Body of pancreas (tissue), 4 donors: Measurements from ENCODE around the gene GHRHR.

Source experiments
- POLR2A ChIP-seq, 3 donors: fragments of 450-650 bp; IDR thresholded peaks; one replicate each; pipeline ENCODE4 v1.6.1; 2016; ENCODE audit warnings: antibody characterized with exemption in 3 of 3, mild to moderate bottlenecking in 2 of 3
- TF ChIP-seq, protein P1 (sequence below), 7 experiments: fragments of 450-650 bp in 4 of 7; fragments of 200-600 bp in 3 of 7; sonication (generic) in 3 of 7; IDR thresholded peaks; one replicate each; pipeline ENCODE4 v1.5.1; 2016 to 2019; ENCODE audit warnings: antibody characterized with exemption in 7 of 7

DNA sequence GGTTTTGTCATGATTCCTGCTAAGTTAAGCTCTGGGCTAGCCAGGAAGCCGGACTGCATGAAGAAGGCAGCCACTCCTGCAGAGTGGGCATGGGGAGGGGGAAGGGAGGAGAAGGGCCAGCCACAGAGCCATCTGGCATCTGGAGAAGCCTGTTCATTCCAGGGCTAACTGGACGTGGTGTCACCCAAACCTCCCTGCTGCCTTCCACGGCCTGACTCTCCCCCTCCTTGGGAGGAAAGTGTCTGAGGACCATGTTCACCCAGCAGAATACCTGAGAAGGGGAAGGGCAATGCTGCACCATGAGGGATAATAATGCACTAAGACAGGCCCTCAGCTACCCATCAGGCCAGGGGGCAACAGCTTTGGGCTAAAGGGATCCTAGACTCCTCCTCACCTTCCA, 36.7 kb upstream of the GHRHR start:
- no peak for TF ChIP-seq POLR2A (IDR thresholded peaks at IDR 0.05)
- TF ChIP-seq, protein P1, sequence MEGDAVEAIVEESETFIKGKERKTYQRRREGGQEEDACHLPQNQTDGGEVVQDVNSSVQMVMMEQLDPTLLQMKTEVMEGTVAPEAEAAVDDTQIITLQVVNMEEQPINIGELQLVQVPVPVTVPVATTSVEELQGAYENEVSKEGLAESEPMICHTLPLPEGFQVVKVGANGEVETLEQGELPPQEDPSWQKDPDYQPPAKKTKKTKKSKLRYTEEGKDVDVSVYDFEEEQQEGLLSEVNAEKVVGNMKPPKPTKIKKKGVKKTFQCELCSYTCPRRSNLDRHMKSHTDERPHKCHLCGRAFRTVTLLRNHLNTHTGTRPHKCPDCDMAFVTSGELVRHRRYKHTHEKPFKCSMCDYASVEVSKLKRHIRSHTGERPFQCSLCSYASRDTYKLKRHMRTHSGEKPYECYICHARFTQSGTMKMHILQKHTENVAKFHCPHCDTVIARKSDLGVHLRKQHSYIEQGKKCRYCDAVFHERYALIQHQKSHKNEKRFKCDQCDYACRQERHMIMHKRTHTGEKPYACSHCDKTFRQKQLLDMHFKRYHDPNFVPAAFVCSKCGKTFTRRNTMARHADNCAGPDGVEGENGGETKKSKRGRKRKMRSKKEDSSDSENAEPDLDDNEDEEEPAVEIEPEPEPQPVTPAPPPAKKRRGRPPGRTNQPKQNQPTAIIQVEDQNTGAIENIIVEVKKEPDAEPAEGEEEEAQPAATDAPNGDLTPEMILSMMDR (IDR thresholded peaks at IDR 0.05): no peak
